Activated CD8-positive, alpha-beta memory T cell treated with anti-CD3 and anti-CD28 coated beads, Interleukin-2, amount 50 U/mL, for 24 hours (primary cell): Measurements from ENCODE around the gene KCNJ9.

Experiments used
- DNase-seq: peaks from one replicate; pipeline ENCODE4 v3.0.0-alpha.2; 2020; ENCODE audit errors: extremely low read depth

KCNJ9 gene

DNA sequence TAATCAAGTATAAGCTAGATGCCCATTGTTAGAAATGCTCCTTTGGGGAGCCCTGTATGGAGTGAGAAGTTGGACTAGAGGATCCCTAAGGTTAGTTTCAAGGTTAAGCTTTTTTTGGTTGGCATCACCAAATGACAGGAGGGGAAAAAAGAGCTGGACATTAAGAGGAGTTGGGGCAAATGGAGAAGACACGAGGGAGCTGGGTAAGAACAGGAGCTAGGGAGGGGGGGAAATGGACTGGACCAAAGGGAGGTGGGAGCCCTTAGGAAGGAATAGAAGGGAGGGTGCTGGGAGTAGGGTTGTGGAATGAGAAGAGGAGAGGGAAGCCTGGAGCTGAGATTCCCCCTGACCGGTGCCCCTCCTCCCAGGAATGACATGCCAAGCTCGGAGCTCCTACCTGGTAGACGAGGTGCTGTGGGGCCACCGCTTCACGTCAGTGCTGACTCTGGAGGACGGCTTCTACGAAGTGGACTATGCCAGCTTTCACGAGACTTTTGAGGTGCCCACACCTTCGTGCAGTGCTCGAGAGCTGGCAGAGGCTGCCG is 5.9 kb downstream of the KCNJ9 start:
- no peak for DNase-seq

DNA sequence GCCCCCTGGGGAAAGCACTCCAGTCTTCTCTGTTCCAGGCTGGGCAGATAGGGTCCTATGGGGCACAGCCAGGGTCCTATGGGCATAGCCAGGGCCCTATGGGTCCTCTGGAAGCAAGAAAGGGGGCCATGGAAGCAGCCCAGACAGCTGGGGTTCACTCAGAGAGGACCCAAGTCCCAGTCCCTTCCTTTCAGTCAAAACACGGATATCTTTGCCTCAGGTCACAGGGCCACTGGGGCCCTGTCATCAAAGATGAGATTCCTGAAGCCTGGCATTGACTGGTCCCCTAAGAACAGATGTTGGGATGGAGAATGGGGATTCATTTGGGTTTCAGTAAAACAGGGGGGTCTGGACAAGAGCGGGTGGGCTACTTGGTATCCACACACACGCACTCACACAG is 8.5 kb downstream of the KCNJ9 start:
- no peak for DNase-seq

DNA sequence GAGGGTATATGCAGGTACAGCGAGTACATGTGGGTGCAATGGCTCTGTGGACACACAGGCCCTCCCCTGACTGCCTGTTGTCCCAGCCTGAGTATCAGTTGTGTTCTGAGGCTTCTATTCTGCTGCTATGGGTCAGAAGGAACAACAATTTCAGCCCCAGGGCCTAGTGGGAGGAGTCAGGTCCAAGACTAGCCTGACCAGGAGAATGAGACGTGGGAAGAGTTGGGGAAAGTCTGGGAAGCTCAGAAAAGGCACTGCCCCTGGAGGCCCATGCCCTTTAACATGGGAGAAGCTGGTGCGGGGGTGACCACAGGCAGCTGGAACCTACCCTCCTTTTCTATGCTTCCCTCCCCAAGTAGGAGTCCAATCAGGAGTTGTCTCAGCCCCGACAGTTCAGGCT is 9.4 kb downstream of the KCNJ9 start:
- no peak for DNase-seq

DNA sequence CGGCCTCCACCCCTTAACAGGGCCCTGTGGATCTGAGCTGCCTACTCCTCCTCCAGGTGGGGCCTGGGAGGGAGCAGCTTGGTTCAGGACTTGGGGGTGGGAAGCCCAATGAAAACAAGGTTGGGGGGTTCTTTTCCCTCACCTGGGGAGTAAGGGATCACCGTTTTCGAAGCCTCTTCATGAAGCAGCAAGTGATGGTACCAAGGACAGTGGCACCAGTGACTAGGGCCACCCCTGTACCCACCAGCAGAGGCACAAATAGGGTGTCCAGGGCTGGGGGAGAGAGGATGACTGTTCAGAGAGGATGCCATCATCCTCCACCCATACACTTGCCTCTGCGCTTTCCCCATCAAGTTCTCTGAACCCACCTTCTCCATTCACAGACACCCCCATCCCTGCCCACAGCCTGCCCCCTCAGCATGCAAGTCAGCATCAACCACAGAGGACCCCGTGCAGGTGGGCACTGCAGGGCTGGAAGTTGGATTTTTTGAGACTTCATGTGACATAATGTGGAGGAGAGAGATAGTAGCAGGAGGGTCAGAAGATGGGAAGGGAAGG is 10.4 kb downstream of the KCNJ9 start:
- DNase-seq, result no peak

DNA sequence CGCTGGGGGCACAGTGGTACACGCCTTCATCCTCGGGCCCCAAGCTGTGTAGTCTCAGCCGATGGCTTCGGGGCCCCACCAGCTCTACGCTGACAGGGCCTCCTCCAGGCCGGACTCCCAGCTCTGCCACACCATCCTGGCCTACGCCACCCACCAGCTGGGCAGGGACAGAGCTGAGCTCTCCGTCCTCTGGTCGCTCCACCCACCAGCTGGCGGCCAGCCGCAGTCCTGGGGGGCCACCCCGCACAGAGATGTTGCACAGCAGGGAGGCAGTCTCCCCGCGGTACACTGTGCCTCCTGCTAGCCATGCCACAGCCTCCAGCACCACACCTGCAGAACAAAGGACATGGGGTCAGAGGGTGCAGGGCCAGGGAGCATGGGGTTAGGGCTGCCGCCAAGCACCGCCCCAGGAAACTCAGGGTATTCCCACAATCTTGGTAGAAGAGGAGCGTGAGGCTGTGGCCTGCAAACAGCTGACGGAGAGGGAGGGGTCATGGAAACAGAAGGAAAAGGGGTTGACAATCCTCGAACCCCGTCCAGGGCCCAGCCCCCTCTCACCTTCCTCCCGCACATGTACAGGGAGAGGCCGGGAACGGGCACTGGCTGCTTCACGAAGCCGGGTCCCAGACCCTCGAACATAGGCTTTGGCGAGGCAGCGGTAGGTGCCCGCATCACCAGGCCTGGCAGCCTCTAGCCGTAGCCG is 11.2 kb downstream of the KCNJ9 start:
- no peak for DNase-seq

DNA sequence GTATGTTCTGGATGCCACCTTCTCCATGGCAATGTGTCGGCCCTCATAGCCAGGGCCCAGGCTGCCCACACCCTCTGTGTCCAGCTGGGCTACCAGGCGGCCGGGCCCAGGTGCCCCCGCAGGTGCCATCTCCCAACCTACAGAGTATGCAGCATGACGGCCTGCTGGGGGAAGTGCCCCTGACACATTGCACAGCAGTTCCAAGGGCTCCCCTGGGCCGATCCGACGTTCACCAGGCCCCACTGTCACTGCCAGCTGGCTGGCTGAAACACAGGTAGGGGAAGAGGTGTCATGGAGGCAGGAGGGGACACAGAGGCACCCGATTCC is 11.7 kb downstream of the KCNJ9 start:
- DNase-seq, result no peak

DNA sequence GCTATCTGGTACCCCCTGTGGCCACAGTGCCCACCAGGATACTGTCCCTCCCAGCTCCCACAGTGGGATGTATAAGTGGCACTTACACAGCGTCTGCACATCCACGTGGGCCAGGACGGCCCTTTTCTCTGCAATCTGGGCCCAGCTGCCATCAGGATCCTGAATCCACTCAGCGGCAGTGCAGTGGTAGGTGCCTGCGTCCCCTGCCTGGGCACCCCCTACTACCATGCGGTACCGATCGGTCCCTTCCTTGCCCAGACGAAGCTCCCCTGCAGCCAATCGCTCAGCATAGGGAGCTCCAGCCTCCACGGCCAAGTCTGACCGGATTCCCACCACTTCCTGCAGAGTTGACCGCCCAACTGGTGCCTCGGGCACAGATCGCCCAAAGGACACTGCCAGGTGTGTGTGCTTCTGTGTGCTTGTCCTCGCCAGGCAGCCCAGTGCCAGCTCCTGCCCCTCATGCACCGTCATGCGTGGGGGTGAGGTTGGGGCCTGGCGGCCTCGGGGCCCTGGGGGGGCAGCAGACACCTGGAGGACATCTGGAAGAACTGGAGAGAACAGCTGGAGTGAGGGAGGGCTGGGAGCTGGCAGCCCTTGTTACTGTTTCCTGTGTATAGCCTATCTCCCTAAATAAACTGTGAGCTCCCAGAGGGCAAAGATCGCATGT is 12.4 kb downstream of the KCNJ9 start:
- no peak for DNase-seq

DNA sequence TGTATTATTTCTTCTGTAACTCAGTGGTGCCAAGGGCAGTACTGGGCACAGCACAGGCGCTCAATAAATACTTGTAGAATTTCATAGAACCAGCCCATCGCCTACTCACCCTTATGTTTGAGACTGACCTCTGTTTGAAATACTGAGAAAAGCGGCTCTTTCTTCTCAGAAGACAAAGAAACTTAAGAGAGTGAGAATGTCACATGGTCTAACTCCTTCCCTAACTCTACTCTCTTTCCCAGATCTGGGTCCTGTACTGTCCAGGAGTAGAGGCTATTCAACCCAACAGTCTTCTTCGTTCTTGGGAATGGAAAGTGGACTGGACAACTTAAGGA is 12.9 kb downstream of the KCNJ9 start:
- DNase-seq, result no peak

DNA sequence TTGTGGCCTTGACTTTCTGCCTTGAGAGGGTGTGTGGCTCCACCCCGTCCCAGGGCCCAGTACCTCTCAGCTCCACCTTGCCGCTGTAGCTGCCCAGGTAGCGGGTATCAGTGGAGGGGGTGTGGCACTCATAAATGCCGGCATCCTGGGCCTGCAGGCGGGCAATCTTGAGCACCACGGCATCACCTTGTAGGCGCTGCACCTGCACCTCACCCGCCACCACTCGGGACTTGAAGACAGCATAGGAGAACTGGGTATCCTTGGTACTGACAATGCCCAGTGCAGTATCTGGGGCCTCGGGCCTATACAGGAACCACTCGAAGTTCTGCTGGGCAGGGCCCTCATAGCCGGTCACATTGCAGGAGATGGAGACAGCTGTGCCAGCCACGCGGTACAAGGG is 13.5 kb downstream of the KCNJ9 start:
- DNase-seq, result no peak

DNA sequence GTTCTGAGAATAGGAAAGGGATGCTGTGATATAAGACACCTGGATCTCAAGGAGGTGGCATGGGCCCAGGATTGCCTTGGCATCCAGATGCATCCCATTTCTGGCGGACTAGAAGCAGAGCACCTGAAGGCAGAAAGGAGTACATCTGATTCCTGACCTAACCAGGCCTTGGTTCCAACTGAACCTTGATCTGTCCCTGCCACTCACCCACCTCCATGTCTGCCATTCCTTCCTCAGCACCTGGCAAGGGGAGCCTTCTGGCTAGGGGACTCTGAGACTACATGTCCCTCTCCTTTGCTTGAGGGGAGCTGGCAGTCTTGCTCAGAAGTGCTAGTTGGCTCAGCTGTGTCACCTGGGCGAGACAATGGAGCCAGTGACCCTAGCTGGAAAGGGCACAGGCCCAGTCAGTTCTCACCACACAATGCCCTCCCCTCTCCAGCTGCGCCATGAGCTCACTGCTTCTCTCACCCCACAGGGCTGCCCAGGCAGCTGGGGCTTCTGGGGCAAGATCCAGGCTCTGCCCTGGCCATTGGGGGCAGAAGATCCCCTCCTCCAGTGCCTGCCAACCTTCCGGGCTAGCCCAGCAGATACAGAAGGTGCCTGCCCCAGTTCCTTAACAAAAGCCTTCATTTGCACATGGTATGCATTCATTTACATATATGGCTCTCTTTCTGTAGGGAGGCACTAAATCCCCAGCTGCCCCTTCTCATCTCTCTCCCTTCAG is 14.2 kb downstream of the KCNJ9 start:
- DNase-seq, result no peak

DNA sequence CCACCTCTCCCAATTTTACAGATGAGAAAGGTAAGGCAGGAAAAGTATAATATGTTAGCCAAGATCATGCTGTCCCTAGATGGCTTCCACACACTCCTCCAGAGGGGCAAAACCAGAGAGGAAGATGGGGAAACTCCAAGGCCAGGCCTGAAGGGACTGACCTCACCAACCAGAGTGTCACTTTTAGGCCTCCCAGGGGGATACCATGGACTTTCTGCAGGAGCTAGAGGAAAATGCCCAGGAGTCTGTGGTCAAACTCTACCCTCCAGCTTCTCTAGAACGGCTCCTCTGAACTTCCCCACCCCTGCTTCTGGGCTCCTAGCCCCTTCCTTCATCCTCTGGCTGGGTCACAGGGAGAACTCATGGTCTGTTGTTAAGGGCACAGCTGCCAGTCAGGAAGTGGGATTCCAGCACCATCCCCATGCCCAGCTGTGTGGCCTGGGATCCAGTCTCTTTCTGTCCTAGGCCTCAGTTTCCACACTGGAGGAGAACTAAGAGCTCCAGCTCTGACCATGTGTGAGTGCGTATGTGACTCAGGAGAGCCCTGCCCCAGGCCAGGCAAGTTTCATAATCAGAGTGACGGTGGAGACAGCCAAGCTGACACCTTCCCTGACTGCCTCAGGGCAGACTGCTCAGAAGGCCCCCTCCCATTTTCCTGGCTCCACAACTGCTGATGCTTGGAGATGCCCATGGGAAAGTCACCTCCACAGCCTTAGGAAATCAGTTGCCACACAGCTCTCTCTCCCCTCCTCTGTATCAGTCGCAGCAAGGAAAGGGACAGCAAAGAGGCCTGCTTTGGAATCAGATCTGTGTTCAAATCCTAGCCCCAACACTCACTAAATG is 15.2 kb downstream of the KCNJ9 start:
- no peak for DNase-seq

DNA sequence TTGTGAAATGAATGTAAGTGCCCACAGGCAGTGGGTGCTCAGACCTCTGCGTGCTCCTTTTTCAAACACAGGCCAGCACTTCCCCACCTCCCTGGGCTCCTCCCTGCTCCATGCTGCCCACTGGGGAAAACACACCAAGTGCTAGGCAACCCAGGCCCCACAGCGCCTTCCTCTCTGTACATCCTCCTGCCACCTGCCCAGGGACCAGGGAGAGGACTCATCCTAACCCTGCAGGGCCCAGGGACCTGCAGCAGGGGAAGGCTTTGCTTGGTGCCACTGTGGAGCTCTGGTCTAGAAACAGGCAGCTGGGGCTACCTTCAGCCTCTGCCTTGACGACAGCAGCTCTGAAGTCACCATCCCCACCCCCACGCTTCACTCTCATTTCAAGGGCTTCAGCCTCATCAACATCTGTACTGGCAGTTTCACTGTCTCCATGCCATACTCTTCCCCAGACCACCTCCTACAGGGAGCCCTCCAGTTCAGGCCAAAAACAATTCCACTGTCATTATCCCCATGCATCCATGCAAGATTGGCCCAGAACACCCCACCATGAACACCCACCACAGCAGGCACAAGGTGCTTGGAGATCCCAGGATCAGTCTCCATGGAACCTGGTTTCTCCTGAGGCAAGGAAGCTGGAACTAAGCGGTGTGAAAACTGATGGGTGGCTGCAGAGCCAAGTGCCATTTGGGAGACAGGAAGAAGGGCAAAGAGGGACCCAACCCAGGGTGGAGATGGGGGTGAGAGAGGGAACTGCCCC is 16.0 kb downstream of the KCNJ9 start:
- no peak for DNase-seq

DNA sequence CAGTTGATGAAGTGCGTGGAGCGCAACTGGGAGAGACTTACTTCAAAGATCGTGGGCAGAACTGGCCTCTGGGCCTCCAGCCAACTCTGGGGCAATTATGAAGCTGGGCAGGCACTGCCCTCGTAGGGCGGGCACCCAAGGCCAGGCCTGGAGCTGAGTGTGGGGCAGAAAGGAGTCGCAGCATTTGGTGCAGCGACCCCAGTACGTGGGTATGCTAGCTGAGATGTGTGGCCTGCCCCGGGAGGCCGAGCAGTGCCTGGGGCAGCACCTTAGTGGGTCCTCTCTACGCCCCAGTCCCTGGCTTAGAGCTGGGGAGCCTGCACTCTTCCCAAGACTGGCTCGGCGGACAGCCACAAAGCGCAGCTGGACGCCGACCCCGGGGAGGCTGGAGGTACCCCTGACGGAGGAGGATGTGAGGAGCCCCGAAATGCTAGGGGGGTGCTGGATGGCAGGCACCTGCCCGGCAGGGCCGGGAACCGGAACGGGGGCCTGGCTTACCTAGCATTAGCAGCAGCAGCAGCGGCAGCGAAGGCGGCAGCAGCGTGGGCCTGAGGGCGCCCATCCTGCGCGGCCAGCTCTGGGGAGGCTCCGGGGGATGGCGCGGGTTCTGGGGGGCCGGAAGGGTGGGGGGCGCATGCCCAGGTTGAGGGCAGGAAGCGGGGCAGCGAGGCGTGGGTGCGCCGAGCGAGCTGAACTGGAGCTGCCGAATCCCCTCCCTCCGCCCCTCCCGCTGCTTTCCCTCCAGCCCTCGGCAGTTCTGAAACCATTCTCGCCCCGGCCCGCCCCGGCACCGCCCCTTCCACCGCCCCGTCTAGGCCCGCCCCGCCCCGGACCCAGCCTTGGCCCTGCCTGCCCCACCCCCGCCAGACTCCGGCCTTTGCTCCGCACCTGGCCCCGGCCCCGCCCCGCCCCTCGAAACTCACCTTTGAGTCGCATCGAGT is 16.8 kb downstream of the KCNJ9 start, which contains the start of gene IGSF8:
TSS of gene IGSF8 (minus strand) at position 709 of the 941 bp plus-strand sequence. CDS start at position 562, 147 bp downstream.
- peak; percentile 81 for DNase-seq

DNA sequence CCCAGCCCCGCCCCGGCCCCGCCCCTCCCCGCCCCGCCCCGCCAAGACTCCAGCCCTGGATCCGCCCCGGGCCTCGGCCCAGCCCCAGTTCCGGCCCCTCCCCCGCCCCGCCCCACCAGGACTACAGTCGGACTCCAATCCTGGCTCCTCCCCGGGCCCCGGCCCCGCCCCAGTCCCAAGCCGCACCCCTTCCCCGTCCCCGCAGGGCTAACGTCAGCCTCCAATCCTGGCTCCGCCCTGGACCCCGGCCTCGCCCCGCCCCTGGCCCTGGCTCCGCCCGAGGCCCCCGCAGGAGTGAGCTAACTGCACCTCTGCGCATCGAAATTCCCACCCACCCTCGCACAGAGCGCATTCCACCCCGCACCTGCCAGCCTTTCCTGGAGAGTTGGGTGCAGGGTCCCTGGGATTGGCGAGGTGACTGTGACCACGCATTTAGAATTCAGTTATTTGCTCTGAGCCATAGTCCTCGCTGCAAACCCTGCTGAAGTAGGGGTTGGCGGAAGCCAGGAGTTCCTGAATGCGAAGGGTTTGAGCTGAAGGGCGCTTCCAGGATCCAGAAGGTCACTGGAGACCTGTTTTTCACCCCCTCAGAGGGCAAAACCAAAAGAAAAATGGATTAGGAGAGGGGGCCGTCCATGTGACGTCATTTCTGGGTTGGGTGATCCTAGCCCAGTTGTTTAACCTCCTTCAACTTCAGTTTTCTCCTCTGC is 17.7 kb downstream of the KCNJ9 start:
- DNase-seq, result peak; percentile 98

DNA sequence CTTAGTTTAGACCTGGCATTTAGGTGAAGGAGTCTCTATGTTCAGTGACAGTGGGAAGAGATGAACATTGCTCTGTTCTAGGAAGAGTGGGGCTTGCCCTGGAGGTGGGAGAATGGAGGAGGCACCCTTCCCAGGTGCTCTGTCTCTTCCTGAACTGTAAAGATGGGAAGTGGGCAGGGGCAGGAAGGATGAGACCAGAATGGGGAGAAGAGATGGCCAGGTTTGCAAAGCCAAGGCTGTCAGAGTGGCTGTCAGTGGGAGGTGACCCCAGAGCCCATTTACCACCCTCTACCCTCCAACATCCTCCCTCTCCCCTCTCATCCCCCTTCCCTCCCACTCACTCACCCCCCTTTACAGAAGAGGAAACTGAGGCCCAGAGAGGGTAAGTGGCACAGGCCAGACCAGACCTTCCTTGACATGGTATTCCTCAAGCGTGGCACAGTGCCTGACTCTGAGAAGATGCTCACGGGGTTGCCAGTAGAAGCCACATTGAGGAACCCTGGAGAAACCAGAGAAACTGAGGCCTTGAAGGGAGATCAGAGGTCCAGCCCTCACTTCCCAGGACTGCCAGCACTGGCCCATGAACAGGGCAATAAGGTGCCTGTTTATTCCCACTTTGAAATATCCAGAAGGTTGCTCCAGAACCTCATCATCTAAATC is 18.5 kb downstream of the KCNJ9 start:
- no peak for DNase-seq

DNA sequence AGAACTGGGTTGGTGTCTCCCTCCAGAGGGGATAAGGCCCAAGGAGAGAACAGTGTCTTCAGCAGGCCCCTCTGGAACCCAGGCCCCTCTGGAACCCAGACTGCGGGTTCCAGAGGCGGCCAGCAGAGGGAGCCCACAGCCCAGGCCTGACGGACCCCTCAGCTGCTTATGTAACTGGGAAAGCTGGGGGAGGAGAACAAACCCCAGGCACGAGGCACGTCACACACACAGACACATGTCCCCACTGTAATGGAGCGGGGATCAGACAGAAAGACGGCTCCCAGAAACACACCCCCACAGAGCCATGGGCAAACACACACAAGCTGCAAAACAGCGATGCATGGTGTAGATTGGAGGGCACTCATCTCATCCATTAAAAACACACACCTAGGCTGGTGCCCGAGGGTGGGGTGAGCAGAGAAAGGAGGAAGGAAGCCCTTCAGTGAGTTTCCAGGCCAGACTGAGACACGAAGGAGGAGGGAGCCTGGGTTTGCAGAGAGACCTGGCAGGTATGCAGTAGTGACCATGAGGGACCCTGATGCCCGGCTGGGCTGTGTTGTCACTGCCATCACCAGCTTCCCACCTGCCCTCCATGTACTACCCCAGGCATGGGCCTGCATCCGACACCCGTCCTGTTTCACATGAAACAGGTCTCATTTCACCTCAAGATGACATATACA is 19.8 kb downstream of the KCNJ9 start:
- peak; percentile 42 for DNase-seq

DNA sequence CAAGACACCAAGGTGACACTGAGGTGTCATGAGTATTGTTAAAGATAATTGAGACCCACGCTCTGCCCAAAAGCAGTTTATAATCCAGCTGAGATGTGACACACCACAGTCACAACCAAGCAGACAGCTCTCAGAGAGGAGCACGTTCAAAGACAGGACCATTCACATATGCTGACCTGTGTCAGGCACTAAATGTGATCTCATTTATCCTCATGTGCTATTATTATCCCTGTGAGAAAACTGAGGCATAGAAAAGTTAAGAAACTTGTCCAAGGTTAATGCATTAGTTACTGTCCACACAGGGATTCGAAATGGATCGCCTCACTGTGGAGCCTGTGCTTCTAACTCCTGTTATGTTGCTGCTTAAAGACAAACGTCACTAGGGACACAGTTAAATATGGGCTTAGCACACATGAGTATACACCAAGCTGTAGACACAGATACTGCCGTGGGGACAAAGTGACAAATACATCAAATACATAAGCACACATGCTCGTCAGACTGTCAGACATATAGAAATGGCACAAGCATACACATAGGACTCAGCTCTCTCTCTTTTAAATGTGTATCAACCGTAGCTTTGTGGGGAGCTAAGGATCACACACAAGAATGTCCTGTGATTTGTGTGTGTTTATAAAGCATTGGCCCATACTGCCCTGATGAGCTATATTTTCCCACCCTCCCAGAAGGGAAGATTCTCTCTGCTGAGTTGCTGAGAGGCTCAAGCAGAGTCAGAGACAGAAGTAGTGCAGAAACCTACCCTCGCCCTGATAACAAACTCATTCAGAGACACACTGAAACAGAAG is 20.6 kb downstream of the KCNJ9 start:
- DNase-seq, result no peak
